Type B pancreatic cell (in vitro differentiated cells): ENCODE data around the gene AP2A2. TPM values are rescaled to one million over a fixed set of nuclear protein-coding genes. Genes with fewer than 3 reads are reported as not detected.

ENCODE experiments used
- DNase-seq: peaks from one replicate; pipeline ENCODE4 v3.0.0; 2021; ENCODE audit warnings: mixed read lengths; ENCODE audit not compliant: unreplicated experiment; ENCODE audit errors: extremely low spot score
- H3K27ac Mint-ChIP-seq: 2 replicates; pipeline ENCODE4 v1.8.0; 2021; ENCODE audit warnings: mild to moderate bottlenecking, mixed read lengths
- H3K27me3 Mint-ChIP-seq: 2 replicates; pipeline ENCODE4 v1.8.0; 2021; ENCODE audit warnings: mixed read lengths
- H3K36me3 Mint-ChIP-seq: 2 replicates; pipeline ENCODE4 v1.8.0; 2021; ENCODE audit warnings: mixed read lengths
- H3K4me1 Mint-ChIP-seq: one replicate; pipeline ENCODE4 v1.8.0; 2021; ENCODE audit warnings: mixed read lengths; ENCODE audit not compliant: unreplicated experiment
- H3K4me3 Mint-ChIP-seq: 2 replicates; pipeline ENCODE4 v1.8.0; 2021; ENCODE audit warnings: mild to moderate bottlenecking, mixed read lengths
- H3K9me3 Mint-ChIP-seq: 2 replicates; pipeline ENCODE4 v1.8.0; 2021; ENCODE audit warnings: mixed read lengths
- total RNA-seq: library from RNA; stranded (reverse); gene quantifications from 2 replicates; pipeline ENCODE4 v1.2.1, GENCODE V29; 2021; ENCODE audit warnings: low replicate concordance
- TF ChIP-seq, protein P1 (sequence below): fragments of 200-600 bp; sonication (generic); conservative IDR thresholded peaks from 2 replicates; pipeline ENCODE4 v1.5.0; 2021; ENCODE audit warnings: antibody characterized with exemption, mild to moderate bottlenecking

Gene AP2A2
- total RNA-seq, 1 donor from 2014 or later: 109 TPM

GRCh38 chr11:895331-896110, 30.1 kb upstream of the AP2A2 start:
- Mint-ChIP-seq H3K4me1 (no peaks in the 10 kb centered on the region), H3K27me3 (no peaks in the 10 kb centered on the region), H3K36me3 (no peaks in the 10 kb centered on the region), H3K4me3 (no peak overlapping the region), H3K9me3 (no peaks in the 10 kb centered on the region), H3K27ac (no peak overlapping the region)
- TF ChIP-seq, protein P1, sequence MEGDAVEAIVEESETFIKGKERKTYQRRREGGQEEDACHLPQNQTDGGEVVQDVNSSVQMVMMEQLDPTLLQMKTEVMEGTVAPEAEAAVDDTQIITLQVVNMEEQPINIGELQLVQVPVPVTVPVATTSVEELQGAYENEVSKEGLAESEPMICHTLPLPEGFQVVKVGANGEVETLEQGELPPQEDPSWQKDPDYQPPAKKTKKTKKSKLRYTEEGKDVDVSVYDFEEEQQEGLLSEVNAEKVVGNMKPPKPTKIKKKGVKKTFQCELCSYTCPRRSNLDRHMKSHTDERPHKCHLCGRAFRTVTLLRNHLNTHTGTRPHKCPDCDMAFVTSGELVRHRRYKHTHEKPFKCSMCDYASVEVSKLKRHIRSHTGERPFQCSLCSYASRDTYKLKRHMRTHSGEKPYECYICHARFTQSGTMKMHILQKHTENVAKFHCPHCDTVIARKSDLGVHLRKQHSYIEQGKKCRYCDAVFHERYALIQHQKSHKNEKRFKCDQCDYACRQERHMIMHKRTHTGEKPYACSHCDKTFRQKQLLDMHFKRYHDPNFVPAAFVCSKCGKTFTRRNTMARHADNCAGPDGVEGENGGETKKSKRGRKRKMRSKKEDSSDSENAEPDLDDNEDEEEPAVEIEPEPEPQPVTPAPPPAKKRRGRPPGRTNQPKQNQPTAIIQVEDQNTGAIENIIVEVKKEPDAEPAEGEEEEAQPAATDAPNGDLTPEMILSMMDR: no peak
- no peak for DNase-seq

DNA sequence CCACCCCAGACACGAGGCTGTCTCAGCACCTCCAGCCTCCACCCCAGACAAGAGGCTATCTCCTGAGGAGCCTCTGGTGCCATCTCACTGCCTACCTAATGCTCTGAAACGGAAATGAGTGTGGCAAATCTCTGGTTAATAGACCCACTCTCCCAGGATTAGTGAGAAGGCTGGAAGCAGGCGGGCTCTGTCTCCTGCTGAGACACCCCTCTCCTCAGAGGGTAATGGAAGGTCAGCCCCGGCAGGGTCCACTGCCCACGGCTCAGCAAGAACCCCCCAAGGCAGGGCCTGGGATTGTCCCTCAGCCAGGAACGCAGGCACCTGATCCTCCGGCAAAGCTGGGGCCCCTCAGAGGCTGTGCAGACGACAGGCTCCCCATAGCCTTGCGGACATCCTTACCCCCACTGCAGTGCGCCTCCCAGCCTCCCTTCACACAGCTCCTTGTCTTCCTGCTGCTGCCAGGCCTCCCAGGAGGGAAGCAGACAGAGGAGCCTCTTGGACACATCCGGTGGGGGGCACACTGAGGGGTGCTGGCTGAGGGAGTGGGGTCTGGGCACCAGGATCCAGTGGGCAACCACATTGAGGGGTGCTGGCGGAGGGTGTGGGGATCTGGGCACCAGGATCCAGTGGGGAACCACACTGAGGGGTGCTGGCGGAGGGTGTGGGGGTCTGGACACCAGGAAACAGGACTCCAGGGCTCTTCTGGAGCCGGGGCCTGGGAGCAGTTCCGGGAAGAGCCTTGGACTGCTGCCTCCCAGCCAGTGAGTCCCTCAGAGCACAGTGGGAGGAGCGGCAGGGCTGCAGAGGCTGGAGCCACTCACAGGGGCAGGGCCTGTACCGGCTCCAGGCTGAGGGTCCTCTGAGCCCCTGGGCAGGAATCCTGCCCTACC, 28.2 kb upstream of the AP2A2 start:
- no peak overlapping the region for H3K27ac Mint-ChIP-seq

GRCh38 chr11:898143-898511, 27.5 kb upstream of the AP2A2 start:
- H3K4me1 Mint-ChIP-seq: no peaks in the 10 kb centered on the region
- no peak overlapping the region for H3K4me3 Mint-ChIP-seq
- H3K27ac Mint-ChIP-seq: no peak overlapping the region
- DNase-seq: no peak
- peaks cover 5% of the 10 kb centered on the region for H3K36me3 Mint-ChIP-seq
- H3K27me3 Mint-ChIP-seq: no peaks in the 10 kb centered on the region
- no peaks in the 10 kb centered on the region for H3K9me3 Mint-ChIP-seq
- TF ChIP-seq, protein P1: peak; percentile 48

More for the DNA sequence above, 28.2 kb upstream of the AP2A2 start:
- no peak for DNase-seq
- no peaks in the 10 kb centered on the region for H3K4me1 Mint-ChIP-seq
- H3K27me3 Mint-ChIP-seq: no peaks in the 10 kb centered on the region
- H3K36me3 Mint-ChIP-seq: peaks cover 5% of the 10 kb centered on the region
- TF ChIP-seq, protein P1: no peak
- no peaks in the 10 kb centered on the region for H3K9me3 Mint-ChIP-seq
- no peak overlapping the region for H3K4me3 Mint-ChIP-seq

GRCh38 chr11:898540-899190, 27.0 kb upstream of the AP2A2 start:
- Mint-ChIP-seq H3K27ac (no peak overlapping the region), H3K9me3 (no peaks in the 10 kb centered on the region), H3K27me3 (no peaks in the 10 kb centered on the region), H3K4me3 (no peak overlapping the region), H3K4me1 (no peaks in the 10 kb centered on the region), H3K36me3 (peaks cover 5% of the 10 kb centered on the region)
- TF ChIP-seq, protein P1: peak; percentile 22
- no peak for DNase-seq

DNA sequence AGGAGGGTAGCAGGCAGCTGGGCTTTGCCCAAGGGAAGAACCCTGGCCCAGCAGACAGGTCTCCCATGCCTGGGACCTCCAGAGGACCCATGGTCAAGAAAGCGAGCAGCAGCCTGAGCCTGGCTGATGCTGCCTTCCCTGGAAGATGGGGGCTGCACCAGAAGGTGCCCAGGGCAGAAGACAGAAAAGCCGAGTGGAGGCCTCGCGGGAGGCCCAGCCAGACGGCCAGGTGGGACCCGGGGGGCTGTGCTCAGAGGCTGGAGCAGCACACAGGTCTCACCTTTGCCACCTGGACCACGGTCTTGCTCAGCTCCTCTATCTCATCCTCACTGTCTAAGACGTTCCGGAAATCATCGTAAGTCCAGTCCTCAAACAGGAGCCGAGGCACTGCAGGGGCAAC, 25.9 kb upstream of the AP2A2 start:
- Mint-ChIP-seq H3K27me3 (no peaks in the 10 kb centered on the region), H3K36me3 (peaks cover 10% of the 10 kb centered on the region), H3K27ac (no peak overlapping the region), H3K4me3 (no peak overlapping the region), H3K9me3 (no peaks in the 10 kb centered on the region), H3K4me1 (no peaks in the 10 kb centered on the region)
- no peak for DNase-seq
- TF ChIP-seq, protein P1: no peak
